Measurements from ENCODE around the gene TAF1B.

The TAF1B gene

DNA sequence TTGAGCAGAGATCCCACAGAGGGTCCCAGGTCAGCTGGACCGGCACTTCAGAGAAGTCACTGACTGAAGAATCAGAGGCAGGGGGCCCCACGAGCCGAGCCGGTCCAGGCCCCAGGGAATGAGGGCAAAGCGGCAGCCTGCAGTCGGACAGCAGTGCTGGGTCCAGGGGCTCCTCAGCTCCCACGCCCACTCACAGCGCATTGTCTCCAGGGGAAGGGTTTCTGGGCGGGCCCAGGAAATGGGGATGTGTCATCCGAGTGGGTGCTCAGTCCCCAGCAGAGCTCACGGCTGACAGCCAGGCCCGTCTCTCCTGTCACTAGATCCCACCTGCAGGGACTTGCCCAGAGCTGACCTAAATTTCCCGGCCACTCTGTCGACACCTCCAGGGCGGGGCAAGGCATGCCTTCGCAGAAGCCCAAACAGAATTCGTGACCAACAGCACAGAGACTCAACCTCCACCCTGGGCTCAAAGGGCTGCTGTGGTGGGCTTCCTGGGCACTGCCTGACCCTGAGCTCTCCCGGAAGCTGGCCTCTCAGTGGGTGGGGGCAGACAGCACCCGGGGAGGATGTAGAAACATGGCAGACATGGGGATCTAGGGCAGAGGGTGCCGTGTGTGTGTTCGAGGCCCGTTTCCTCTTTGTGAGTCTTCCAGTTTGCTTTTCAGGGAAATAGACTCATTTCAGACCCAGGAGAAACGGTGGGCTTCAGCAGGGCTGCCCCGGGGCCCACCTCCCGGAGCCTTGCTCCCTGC, 42.1 kb upstream of the TAF1B start:
- H3K9ac ChIP-seq (ENCODE audit: low read depth, low read length): no peak overlapping the region
- H3K9me3 ChIP-seq (ENCODE audit: insufficient read depth, low read depth, low read length): no peaks in the 10 kb centered on the region; the same call in 1 of the 2 replicates
- no peaks in the 10 kb centered on the region for H3K36me3 ChIP-seq (ENCODE audit: insufficient read depth, low read length)
- no peaks in the 10 kb centered on the region for H3K27me3 ChIP-seq (ENCODE audit: insufficient read depth, low read length)
- peaks cover 15% of the 10 kb centered on the region; the same call in 1 of the 2 replicates for H3K4me1 ChIP-seq (ENCODE audit: insufficient read depth, low read length)
- H3K27ac ChIP-seq (ENCODE audit: low read depth, low read length): no peak overlapping the region
- whole genome bisulfite sequencing: 78% methylated on average over 25 of the region's 25 CpGs
- no peak overlapping the region for H3K4me3 ChIP-seq (ENCODE audit: low read length)

DNA sequence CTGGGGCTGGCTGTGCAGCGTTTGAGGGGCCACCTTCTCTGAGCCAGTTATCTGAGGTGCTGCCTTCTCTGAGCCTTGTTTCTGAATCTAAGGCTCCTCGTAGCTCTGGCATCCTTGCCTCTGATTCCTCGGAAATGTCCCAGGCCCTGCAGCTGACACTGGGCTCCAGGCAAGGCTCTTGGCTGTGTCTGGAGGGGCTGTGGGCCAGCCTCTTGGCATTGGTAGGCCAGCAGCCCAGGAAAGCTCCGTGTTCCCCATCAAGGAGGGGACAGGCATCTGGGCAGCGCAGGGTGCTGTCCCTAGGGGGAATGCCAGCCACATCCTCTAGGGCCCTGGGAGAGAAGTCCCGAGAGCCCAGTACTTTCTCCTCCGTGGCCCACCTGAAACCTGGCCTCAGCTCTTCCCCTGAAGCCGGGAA, 40.7 kb upstream of the TAF1B start:
- H3K4me3 ChIP-seq (ENCODE audit: low read length): no peak overlapping the region
- 91% methylated on average over 8 of the region's 8 CpGs for WGBS
- H3K9me3 ChIP-seq (ENCODE audit: insufficient read depth, low read depth, low read length): no peaks in the 10 kb centered on the region; the same call in 1 of the 2 replicates
- H3K36me3 ChIP-seq (ENCODE audit: insufficient read depth, low read length): no peaks in the 10 kb centered on the region
- H3K9ac ChIP-seq (ENCODE audit: low read depth, low read length): no peak overlapping the region
- H3K27ac ChIP-seq (ENCODE audit: low read depth, low read length): no peak overlapping the region
- H3K4me1 ChIP-seq (ENCODE audit: insufficient read depth, low read length): peaks cover 12% of the 10 kb centered on the region; the same call in 1 of the 2 replicates
- no peaks in the 10 kb centered on the region for H3K27me3 ChIP-seq (ENCODE audit: insufficient read depth, low read length)

DNA sequence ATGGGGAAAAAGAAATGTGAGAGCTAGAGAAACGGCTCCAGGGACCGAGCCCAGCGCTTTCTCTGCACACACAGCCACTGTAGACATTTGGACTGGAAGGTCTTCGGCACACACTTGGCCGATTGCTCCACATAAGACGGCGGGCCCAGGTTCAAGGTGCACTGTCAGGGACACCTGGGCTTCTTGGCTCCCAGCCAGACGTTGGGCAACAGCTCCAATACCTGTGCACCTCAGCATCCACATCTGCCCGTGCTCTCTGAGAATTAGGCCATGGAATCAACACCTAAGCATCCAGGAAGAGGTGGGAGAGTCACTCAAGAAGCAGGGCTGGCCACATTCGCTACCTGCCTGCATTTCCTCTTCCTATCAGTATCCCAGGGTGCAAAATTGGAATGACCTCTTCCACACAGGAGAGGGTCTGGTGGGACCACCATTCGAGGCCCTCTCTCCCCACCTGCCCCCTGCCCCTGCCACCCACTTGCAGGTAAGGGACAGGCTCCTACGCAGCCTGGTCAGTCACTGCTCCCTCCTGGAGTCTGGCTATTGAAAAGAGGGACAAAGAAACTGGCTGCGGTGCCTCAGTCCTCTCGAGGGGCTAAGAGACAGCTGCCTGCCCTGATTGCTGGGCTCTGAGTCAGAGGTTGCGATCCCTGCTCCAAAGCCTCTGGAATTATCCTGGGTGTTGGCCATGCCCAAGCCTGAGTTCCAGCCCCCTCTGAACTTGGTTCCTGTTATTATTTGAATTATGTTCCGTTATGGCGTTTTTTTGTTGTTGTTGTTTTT, 40.1 kb upstream of the TAF1B start:
- Histone ChIP-seq H3K27ac (ENCODE audit: low read depth, low read length) (no peak overlapping the region), H3K4me1 (ENCODE audit: insufficient read depth, low read length) (peaks cover 10% of the 10 kb centered on the region; the same call in 1 of the 2 replicates), H3K27me3 (ENCODE audit: insufficient read depth, low read length) (no peaks in the 10 kb centered on the region), H3K9ac (ENCODE audit: low read depth, low read length) (no peak overlapping the region), H3K36me3 (ENCODE audit: insufficient read depth, low read length) (no peaks in the 10 kb centered on the region), H3K9me3 (ENCODE audit: insufficient read depth, low read depth, low read length) (no peaks in the 10 kb centered on the region; the same call in 1 of the 2 replicates), H3K4me3 (ENCODE audit: low read length) (no peak overlapping the region)
- 89% methylated on average over 17 of the region's 17 CpGs for WGBS

DNA sequence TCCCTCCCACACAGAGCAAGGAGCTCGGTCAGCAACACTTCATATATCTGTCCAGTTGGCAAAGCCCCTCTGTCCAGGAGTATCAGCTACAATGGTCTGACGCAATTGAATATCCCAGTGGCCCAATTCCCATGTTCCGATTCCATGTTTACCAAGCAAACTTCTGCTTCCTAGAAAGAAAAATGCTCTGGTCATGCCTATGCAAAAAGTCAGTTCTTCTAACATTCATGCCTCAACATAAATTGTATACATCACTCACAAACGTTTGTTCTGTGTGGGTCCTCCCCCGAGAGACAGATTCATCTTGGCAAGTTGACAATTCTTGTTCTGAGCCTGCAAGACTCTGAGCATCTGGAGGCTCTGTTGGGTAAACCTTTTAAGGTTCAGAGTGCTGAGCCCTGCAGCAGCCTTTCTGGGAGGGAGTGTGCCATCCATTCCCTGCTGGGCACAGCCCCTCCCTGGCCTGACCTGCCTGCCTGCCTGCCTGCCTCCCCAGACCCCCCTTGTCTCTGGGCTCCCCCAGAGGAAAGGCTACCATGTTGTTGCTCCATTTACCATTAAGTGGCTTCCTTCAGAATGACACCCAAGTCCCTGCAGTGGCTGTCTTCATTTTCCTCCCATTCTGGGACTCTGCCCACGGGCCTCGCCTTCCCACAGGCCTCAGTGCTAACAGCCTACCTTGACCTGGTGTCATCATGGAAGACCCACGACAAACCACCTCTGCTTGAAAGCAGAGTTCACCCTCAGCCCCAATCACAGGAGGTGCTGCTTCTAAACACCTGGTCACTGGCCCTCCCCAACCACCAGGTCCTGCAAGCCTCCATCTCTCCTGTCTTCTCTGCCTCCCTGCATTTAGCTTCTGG, 37.6 kb upstream of the TAF1B start:
- H3K4me1 ChIP-seq (ENCODE audit: insufficient read depth, low read length): peaks cover 10% of the 10 kb centered on the region; the same call in 1 of the 2 replicates
- H3K27me3 ChIP-seq (ENCODE audit: insufficient read depth, low read length): no peaks in the 10 kb centered on the region
- no peak overlapping the region for H3K27ac ChIP-seq (ENCODE audit: low read depth, low read length)
- H3K9ac ChIP-seq (ENCODE audit: low read depth, low read length): no peak overlapping the region
- H3K4me3 ChIP-seq (ENCODE audit: low read length): no peak overlapping the region
- H3K36me3 ChIP-seq (ENCODE audit: insufficient read depth, low read length): no peaks in the 10 kb centered on the region
- 86% methylated on average over 8 of the region's 8 CpGs for WGBS
- no peaks in the 10 kb centered on the region; the same call in 1 of the 2 replicates for H3K9me3 ChIP-seq (ENCODE audit: insufficient read depth, low read depth, low read length)

DNA sequence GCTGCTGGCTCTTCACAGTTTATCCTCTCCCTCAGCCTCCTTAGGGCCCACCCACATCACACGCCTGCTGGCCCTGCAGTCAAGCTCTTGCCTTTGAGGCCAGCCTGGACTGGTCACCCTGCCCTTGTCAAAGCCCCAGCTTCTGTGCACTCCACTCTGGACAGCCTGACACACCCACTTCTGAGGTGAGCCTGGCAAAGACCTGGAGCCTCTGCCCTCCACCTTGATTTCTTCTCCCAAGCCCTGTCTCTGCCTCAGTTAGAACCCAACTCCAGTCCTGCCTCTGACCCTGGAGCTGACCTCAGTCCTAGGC, 37.0 kb upstream of the TAF1B start:
- Histone ChIP-seq H3K36me3 (ENCODE audit: insufficient read depth, low read length) (no peaks in the 10 kb centered on the region), H3K27ac (ENCODE audit: low read depth, low read length) (no peak overlapping the region), H3K9me3 (ENCODE audit: insufficient read depth, low read depth, low read length) (no peaks in the 10 kb centered on the region; the same call in 1 of the 2 replicates), H3K9ac (ENCODE audit: low read depth, low read length) (no peak overlapping the region), H3K27me3 (ENCODE audit: insufficient read depth, low read length) (no peaks in the 10 kb centered on the region), H3K4me3 (ENCODE audit: low read length) (no peak overlapping the region), H3K4me1 (ENCODE audit: insufficient read depth, low read length) (peaks cover 8% of the 10 kb centered on the region; the same call in 1 of the 2 replicates)
- 86% methylated on average over 1 of the region's 1 CpG for WGBS

DNA sequence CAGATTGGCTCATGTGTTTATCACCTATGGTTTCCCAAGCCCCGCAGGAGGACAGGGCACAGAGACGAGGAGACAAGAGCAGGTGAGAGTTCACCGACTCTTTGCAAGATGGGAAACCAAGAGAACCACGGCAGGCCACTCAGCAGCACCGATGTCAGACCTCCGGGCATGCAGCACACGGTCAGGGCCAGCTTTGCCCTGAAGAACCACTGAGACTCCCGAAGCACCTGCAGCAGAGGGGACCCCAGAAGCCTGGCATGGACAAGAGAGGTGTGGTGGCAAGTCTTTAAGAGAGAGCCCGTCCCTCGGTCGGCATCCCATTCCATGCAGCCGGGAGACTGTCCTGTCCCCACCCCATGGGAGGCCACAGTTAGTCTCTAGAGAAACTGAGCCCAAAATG, 36.6 kb upstream of the TAF1B start:
- Histone ChIP-seq H3K27me3 (ENCODE audit: insufficient read depth, low read length) (no peaks in the 10 kb centered on the region), H3K4me1 (ENCODE audit: insufficient read depth, low read length) (peaks cover 4% of the 10 kb centered on the region; the same call in 1 of the 2 replicates), H3K9me3 (ENCODE audit: insufficient read depth, low read depth, low read length) (no peaks in the 10 kb centered on the region; the same call in 1 of the 2 replicates), H3K36me3 (ENCODE audit: insufficient read depth, low read length) (no peaks in the 10 kb centered on the region), H3K27ac (ENCODE audit: low read depth, low read length) (no peak overlapping the region), H3K9ac (ENCODE audit: low read depth, low read length) (no peak overlapping the region), H3K4me3 (ENCODE audit: low read length) (no peak overlapping the region)
- WGBS: 95% methylated on average over 12 of the region's 12 CpGs

DNA sequence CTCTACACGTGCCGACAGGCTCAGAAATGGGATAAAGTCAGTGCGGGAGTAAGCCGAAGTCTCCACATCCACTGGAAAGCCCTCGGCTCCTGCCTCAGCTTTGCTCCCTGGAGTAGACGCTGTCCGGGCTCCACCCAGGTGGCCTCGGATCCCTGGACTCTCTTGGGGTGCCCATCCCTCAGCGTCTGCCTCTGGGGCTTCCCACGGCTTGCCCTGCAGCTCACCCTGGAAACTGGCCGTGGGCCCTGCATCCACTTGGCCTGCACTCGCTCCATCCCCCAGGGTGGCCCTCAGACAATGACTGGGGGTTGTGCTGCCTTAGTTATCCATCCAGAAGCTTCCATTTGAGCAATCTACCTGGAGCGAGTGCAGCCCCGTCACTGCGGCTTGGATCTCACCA, 36.2 kb upstream of the TAF1B start:
- Histone ChIP-seq H3K36me3 (ENCODE audit: insufficient read depth, low read length) (no peaks in the 10 kb centered on the region), H3K4me1 (ENCODE audit: insufficient read depth, low read length) (no peaks in the 10 kb centered on the region), H3K4me3 (ENCODE audit: low read length) (no peak overlapping the region), H3K9ac (ENCODE audit: low read depth, low read length) (no peak overlapping the region), H3K27ac (ENCODE audit: low read depth, low read length) (no peak overlapping the region), H3K9me3 (ENCODE audit: insufficient read depth, low read depth, low read length) (no peaks in the 10 kb centered on the region; the same call in 1 of the 2 replicates), H3K27me3 (ENCODE audit: insufficient read depth, low read length) (no peaks in the 10 kb centered on the region)
- 93% methylated on average over 15 of the region's 15 CpGs for WGBS

DNA sequence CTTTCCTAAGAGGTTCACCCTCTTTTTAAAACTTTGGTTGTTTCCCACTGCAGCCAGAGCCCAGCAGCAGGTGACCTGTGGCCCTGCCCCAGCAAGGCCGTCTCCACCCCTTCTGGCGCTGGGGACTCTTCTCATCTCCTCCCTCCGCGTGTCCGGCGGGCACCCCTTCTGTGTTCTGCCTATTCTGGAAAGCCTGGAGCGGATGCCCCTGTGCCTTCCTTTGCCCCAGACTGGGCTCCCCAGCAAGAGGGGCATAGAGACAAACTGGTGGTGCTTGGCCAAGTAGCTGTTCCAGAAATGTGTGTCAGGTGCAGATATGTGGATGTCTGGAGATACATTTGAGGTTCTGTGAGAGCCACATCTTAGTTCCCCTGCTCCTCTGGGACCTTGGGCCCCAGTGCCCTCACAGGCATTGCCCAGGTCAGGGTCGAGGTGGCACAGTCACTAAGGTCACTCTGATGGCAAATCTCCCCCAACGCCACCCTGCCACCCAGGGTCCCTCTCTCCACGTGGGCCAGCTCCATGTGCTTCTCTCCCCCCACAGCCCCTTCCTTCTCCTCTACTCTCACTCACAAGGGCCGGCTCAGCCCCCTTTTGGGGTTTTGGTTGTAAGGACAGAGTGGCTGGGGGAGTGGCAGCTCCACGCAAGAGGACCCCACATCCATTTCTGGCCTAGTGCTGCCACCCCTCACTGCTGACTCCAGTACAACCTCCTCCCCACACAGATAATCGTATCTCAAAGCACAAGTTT, 35.5 kb upstream of the TAF1B start:
- Histone ChIP-seq H3K27ac (ENCODE audit: low read depth, low read length) (no peak overlapping the region), H3K9me3 (ENCODE audit: insufficient read depth, low read depth, low read length) (no peaks in the 10 kb centered on the region; the same call in 1 of the 2 replicates)

DNA sequence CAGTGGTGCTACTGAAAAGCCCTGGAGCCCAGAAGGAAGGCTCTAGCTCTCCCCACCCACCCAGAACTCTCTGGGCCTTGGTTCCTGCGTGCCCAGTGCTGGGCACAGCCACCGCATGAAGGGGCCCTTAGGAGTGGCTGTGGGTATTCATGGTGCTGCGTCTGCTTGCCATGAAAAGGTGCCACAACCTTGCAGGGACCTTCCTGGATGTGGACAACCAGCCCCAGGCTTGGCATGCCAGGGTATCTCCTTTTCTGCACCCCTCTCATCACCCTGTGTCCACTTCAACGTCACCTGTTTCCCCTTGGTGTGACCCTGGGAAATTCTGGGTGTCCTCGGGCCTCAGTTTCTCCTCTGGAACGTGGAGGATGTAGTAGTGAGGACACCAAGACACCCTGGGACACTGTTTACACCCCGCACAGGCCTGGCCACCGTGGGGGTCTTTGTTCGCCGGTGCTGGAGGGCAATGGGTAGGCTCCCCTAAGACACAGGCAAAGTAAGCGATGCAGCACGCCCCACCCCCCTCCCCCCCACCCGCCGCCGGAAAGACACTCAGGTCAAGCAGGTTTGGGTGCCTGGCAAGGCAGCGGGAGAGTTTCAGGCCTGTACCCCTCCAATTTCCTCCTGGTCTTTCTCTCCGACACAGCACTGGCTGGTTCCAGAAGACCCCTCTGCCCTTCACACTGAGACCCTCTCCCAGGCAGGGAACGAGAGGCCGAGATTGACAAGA, 34.8 kb upstream of the TAF1B start:
- Histone ChIP-seq H3K36me3 (ENCODE audit: insufficient read depth, low read length) (no peaks in the 10 kb centered on the region), H3K27me3 (ENCODE audit: insufficient read depth, low read length) (no peaks in the 10 kb centered on the region), H3K4me3 (ENCODE audit: low read length) (no peak overlapping the region), H3K9me3 (ENCODE audit: insufficient read depth, low read depth, low read length) (no peaks in the 10 kb centered on the region; the same call in 1 of the 2 replicates), H3K4me1 (ENCODE audit: insufficient read depth, low read length) (no peaks in the 10 kb centered on the region), H3K9ac (ENCODE audit: low read depth, low read length) (no peak overlapping the region), H3K27ac (ENCODE audit: low read depth, low read length) (no peak overlapping the region)
- 93% methylated on average over 16 of the region's 19 CpGs for WGBS

More for the DNA sequence above, 35.5 kb upstream of the TAF1B start:
- Histone ChIP-seq H3K36me3 (ENCODE audit: insufficient read depth, low read length) (no peaks in the 10 kb centered on the region), H3K27me3 (ENCODE audit: insufficient read depth, low read length) (no peaks in the 10 kb centered on the region), H3K4me3 (ENCODE audit: low read length) (no peak overlapping the region), H3K9ac (ENCODE audit: low read depth, low read length) (no peak overlapping the region), H3K4me1 (ENCODE audit: insufficient read depth, low read length) (no peaks in the 10 kb centered on the region)
- 89% methylated on average over 12 of the region's 13 CpGs for WGBS

DNA sequence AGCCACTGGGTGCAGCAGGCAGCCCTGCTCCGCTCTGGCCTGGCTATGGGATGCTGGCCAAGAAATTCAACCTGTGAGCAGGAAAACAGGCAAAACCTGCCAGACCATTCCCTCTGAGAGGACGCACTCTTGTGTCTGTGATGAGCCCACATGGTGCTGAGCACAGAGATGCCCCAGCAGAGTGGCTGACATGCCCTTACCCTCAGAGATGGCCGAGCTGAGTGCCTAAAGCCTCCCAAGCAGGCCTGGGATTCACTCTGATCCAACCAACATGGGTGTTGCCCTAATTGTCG, 34.3 kb upstream of the TAF1B start:
- Histone ChIP-seq H3K4me1 (ENCODE audit: insufficient read depth, low read length) (peaks cover 1% of the 10 kb centered on the region; the same call in 1 of the 2 replicates), H3K4me3 (ENCODE audit: low read length) (no peak overlapping the region), H3K27ac (ENCODE audit: low read depth, low read length) (no peak overlapping the region), H3K27me3 (ENCODE audit: insufficient read depth, low read length) (no peaks in the 10 kb centered on the region), H3K9me3 (ENCODE audit: insufficient read depth, low read depth, low read length) (no peaks in the 10 kb centered on the region; the same call in 1 of the 2 replicates), H3K36me3 (ENCODE audit: insufficient read depth, low read length) (no peaks in the 10 kb centered on the region), H3K9ac (ENCODE audit: low read depth, low read length) (no peak overlapping the region)
- WGBS: 94% methylated on average over 4 of the region's 4 CpGs

Measured in HUES64 (cell line).